K562 (cell line): Measurements from ENCODE around the gene PSME4. TPM values are rescaled to one million over a fixed set of nuclear protein-coding genes. Genes with fewer than 3 reads are reported as not detected.

Experiments used
- GATAD2A ChIP-seq: fragments of 450-650 bp; IDR thresholded peaks from 2 replicates; pipeline ENCODE4 v1.6.1; 2017
- GTF2B ChIP-seq: IDR thresholded peaks from 2 replicates; pipeline ENCODE4 v1.6.1; 2011; ENCODE audit not compliant: insufficient read length; ENCODE audit errors: extremely low read depth
- SMARCC2 ChIP-seq: fragments of 450-650 bp; IDR thresholded peaks from 2 replicates; pipeline ENCODE4 v1.6.1; 2017; ENCODE audit warnings: antibody characterized with exemption, moderate library complexity, mild to moderate bottlenecking, low read depth
- SOX6 ChIP-seq: fragments of 450-650 bp; IDR thresholded peaks from 2 replicates; pipeline ENCODE4 v1.6.1; 2014; ENCODE audit warnings: mild to moderate bottlenecking
- ZKSCAN3 ChIP-seq: fragments of 250-450 bp; sonication (Bioruptor Pico); IDR thresholded peaks from 2 replicates; pipeline ENCODE4 v1.4.0; 2020
- ZNF324 ChIP-seq: fragments of 250-450 bp; sonication (Bioruptor Pico); IDR thresholded peaks from 2 replicates; pipeline ENCODE4 v1.4.0; 2020; ENCODE audit warnings: mild to moderate bottlenecking
- ZNF695 ChIP-seq: fragments of 450-650 bp; formaldehyde crosslinking; IDR thresholded peaks from 2 replicates; pipeline ENCODE4 v1.4.0; 2020; ENCODE audit warnings: mild to moderate bottlenecking, moderate library complexity
- polyA plus RNA-seq, 8 experiments: library from polyadenylated mRNA; depleted of rRNA in 4 of 8; stranded (reverse) in 5 of 8; unstranded in 3 of 8; fragments of >200 nt; fragmentation: Nextera tagmentation in 2 of 8; fragmentation: Illumina TruSeq in 1 of 8; extraction: Ambion mirVana in 2 of 8; extraction: Trizol in 1 of 8; gene quantifications; 2 replicates each; pipeline versions ENCODE4 v1.2.1 to v1.2.3, GENCODE V29; 2011 to 2014; ENCODE audit warnings: inconsistent platforms in 1 of 8, missing spikeins in 1 of 8
- total RNA-seq, 7 experiments: library from RNA; depleted of rRNA in 6 of 7; stranded (reverse); fragments of >200 nt in 6 of 7; fragmentation: Illumina TruSeq in 2 of 7; extraction: Trizol in 2 of 7; gene quantifications; 2 replicates each; pipeline versions ENCODE4 v1.2.1 to v1.2.3, GENCODE V29; 2011 to 2021; ENCODE audit warnings: low replicate concordance in 1 of 7
- TF ChIP-seq, protein P1 (sequence below), 2 experiments: fragments of 450-650 bp in 1 of 2; sonication (generic) in 1 of 2; formaldehyde crosslinking in 1 of 2; IDR thresholded peaks; 2 replicates each; pipeline versions ENCODE4 v1.7.1 to v1.9.0; 2016 to 2022; ENCODE audit warnings: inconsistent platforms in 1 of 2, mild to moderate bottlenecking in 1 of 2, missing genetic modification reagents in 1 of 2
- TF ChIP-seq, protein P2 (sequence below): fragments of 250-450 bp; sonication (Bioruptor Pico); IDR thresholded peaks from 2 replicates; pipeline ENCODE4 v1.4.0; 2020

The PSME4 gene
- total and polyA plus RNA-seq, 9 of the 15 experiments (the other 6 are each of a cell fraction or from before 2014, with no cell fraction given): 24.3 to 77.8 (median 40.5) TPM

GRCh38 chr2:53969285-53969967 is 1.4 kb downstream of the PSME4 start (continued):
- TF ChIP-seq, protein P1, sequence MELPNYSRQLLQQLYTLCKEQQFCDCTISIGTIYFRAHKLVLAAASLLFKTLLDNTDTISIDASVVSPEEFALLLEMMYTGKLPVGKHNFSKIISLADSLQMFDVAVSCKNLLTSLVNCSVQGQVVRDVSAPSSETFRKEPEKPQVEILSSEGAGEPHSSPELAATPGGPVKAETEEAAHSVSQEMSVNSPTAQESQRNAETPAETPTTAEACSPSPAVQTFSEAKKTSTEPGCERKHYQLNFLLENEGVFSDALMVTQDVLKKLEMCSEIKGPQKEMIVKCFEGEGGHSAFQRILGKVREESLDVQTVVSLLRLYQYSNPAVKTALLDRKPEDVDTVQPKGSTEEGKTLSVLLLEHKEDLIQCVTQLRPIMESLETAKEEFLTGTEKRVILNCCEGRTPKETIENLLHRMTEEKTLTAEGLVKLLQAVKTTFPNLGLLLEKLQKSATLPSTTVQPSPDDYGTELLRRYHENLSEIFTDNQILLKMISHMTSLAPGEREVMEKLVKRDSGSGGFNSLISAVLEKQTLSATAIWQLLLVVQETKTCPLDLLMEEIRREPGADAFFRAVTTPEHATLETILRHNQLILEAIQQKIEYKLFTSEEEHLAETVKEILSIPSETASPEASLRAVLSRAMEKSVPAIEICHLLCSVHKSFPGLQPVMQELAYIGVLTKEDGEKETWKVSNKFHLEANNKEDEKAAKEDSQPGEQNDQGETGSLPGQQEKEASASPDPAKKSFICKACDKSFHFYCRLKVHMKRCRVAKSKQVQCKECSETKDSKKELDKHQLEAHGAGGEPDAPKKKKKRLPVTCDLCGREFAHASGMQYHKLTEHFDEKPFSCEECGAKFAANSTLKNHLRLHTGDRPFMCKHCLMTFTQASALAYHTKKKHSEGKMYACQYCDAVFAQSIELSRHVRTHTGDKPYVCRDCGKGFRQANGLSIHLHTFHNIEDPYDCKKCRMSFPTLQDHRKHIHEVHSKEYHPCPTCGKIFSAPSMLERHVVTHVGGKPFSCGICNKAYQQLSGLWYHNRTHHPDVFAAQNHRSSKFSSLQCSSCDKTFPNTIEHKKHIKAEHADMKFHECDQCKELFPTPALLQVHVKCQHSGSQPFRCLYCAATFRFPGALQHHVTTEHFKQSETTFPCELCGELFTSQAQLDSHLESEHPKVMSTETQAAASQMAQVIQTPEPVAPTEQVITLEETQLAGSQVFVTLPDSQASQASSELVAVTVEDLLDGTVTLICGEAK (IDR thresholded peaks at IDR 0.05): 0 out of 2 replicates have a peak, but pooled peaks have one; percentile 37
- TF ChIP-seq, protein P1 (CRISPR knock-in tag; IDR thresholded peaks at IDR 0.05): no peak
- TF ChIP-seq GTF2B: no peak
- TF ChIP-seq ZNF695 (CRISPR knock-in tag): no peak
- TF ChIP-seq, protein P2, sequence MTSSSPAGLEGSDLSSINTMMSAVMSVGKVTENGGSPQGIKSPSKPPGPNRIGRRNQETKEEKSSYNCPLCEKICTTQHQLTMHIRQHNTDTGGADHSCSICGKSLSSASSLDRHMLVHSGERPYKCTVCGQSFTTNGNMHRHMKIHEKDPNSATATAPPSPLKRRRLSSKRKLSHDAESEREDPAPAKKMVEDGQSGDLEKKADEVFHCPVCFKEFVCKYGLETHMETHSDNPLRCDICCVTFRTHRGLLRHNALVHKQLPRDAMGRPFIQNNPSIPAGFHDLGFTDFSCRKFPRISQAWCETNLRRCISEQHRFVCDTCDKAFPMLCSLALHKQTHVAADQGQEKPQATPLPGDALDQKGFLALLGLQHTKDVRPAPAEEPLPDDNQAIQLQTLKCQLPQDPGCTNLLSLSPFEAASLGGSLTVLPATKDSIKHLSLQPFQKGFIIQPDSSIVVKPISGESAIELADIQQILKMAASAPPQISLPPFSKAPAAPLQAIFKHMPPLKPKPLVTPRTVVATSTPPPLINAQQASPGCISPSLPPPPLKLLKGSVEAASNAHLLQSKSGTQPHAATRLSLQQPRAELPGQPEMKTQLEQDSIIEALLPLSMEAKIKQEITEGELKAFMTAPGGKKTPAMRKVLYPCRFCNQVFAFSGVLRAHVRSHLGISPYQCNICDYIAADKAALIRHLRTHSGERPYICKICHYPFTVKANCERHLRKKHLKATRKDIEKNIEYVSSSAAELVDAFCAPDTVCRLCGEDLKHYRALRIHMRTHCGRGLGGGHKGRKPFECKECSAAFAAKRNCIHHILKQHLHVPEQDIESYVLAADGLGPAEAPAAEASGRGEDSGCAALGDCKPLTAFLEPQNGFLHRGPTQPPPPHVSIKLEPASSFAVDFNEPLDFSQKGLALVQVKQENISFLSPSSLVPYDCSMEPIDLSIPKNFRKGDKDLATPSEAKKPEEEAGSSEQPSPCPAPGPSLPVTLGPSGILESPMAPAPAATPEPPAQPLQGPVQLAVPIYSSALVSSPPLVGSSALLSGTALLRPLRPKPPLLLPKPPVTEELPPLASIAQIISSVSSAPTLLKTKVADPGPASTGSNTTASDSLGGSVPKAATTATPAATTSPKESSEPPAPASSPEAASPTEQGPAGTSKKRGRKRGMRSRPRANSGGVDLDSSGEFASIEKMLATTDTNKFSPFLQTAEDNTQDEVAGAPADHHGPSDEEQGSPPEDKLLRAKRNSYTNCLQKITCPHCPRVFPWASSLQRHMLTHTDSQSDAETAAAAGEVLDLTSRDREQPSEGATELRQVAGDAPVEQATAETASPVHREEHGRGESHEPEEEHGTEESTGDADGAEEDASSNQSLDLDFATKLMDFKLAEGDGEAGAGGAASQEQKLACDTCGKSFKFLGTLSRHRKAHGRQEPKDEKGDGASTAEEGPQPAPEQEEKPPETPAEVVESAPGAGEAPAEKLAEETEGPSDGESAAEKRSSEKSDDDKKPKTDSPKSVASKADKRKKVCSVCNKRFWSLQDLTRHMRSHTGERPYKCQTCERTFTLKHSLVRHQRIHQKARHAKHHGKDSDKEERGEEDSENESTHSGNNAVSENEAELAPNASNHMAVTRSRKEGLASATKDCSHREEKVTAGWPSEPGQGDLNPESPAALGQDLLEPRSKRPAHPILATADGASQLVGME (CRISPR knock-in tag): no peak
- no peak for TF ChIP-seq ZNF324 (CRISPR knock-in tag)
- TF ChIP-seq SMARCC2: peak; percentile 59; the same call in 1 of the 2 replicates
- TF ChIP-seq ZKSCAN3 (CRISPR knock-in tag): no peak
- TF ChIP-seq SOX6: peak; percentile 44; the same call in 1 of the 2 replicates
- no peak for TF ChIP-seq GATAD2A
